Subcutaneous adipose tissue (tissue), 4 donors: ENCODE results near the gene RRP1B. TPM values are rescaled to one million over a fixed set of nuclear protein-coding genes. Genes with fewer than 3 reads are reported as not detected.

ENCODE experiments used
- small RNA-seq: library from RNA; depleted of rRNA; stranded (forward); fragments of <200 nt; gene quantifications from one replicate; pipeline ENCODE3, GENCODE V24; 2016
- total RNA-seq, 4 donors: library from RNA; depleted of rRNA; stranded (reverse); fragments of >200 nt; gene quantifications; one replicate each; pipeline ENCODE4 v1.1.0, GENCODE V29; 2016
- TF ChIP-seq, protein P1 (sequence below): fragments of 450-650 bp; IDR thresholded peaks from one replicate; pipeline ENCODE4 v1.5.1; 2016; ENCODE audit warnings: low read depth, mild to moderate bottlenecking, control low read depth, antibody characterized with exemption, moderate library complexity

Gene RRP1B
- total RNA-seq, 4 donors from 2014 or later, result 14.8 to 20.2 (median 17.2) TPM

- TF ChIP-seq, protein P1, sequence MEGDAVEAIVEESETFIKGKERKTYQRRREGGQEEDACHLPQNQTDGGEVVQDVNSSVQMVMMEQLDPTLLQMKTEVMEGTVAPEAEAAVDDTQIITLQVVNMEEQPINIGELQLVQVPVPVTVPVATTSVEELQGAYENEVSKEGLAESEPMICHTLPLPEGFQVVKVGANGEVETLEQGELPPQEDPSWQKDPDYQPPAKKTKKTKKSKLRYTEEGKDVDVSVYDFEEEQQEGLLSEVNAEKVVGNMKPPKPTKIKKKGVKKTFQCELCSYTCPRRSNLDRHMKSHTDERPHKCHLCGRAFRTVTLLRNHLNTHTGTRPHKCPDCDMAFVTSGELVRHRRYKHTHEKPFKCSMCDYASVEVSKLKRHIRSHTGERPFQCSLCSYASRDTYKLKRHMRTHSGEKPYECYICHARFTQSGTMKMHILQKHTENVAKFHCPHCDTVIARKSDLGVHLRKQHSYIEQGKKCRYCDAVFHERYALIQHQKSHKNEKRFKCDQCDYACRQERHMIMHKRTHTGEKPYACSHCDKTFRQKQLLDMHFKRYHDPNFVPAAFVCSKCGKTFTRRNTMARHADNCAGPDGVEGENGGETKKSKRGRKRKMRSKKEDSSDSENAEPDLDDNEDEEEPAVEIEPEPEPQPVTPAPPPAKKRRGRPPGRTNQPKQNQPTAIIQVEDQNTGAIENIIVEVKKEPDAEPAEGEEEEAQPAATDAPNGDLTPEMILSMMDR, result no peak
These were observed 81.3 kb downstream of the RRP1B start for GRCh38 chr21:43740497-43741156.

DNA sequence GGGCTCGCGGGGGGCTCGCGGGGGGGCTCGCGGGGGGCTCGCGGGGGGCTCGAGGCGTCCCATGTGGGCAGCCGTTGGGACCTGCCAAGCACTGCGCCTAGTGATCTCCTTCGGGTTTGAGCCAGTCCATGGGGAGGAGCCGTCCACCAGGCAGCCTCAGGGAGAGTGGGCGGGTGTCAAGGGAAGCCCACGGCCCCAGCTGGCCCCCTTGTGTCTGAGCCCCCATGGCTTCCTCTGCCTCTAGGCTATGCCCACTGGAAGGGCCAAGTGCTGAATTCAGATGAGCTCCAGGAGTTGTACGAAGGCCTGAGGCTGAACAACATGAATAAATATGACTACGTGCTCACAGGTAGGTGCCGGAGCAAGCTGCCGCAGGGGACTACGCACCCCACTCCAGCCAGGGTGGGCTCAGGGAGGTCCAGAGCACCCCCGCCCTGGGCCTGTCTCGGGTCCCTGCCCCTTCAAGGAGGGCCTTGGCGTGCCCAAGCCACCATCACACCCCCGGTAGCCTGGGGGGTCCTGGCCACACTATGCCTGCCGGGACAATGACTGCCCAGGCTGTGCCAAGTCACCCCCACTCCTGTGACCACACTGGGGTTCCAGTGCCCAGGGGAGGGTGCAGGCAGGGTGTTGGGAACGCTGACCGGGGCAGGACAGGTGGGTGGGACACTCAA lies 82.2 kb downstream of the RRP1B start:
- TF ChIP-seq, protein P1, result no peak

GRCh38 chr21:43743947-43744346 lies 84.6 kb downstream of the RRP1B start:
- TF ChIP-seq, protein P1, result no peak

- TF ChIP-seq, protein P1, result no peak
These were observed 85.4 kb downstream of the RRP1B start for GRCh38 chr21:43744725-43745124.

Small RNA genes within 50 kb of the gene (small RNA-seq; reads per million reads assigned to genes)
- not detected for gene MIR6070

Other genes starting within 250 kb of the RRP1B start
- gene SIK1, start 232.4 kb upstream of the RRP1B start, total RNA-seq, result 10 to 100 TPM; 10.4 to 53.3 (median 14.4) TPM
- under 1 TPM in 3 of 4 donors, not detected in 1; 0.34 to 0.94 (median 0.44) TPM for gene HSF2BP, start 72 bp upstream of the RRP1B start, total RNA-seq
- gene PDXK, start 59.6 kb downstream of the RRP1B start, total RNA-seq, result 100 to 1,000 TPM in 1 of 4 donors, 10 to 100 TPM in 3; 63.6 to 261 (median 72.6) TPM
- 10 to 100 TPM; 14.5 to 61.4 (median 34.9) TPM for gene CSTB, start 116.7 kb downstream of the RRP1B start, total RNA-seq
- gene RRP1, start 130.0 kb downstream of the RRP1B start, total RNA-seq, result 10 to 100 TPM in 3 of 4 donors, 1 to 10 TPM in 1; 8.2 to 21.4 (median 17.0) TPM
- gene AGPAT3, start 205.7 kb downstream of the RRP1B start, total RNA-seq, result 10 to 100 TPM; 29.7 to 66.5 (median 33.8) TPM